NK-92 (cell line): ENCODE measurements around the gene ACTA2.

Experiments used
- DNase-seq: peaks from one replicate; lab custom pipeline; 2025; ENCODE audit not compliant: unreplicated experiment; lab: John Stamatoyannopoulos, UW

Gene ACTA2

DNA sequence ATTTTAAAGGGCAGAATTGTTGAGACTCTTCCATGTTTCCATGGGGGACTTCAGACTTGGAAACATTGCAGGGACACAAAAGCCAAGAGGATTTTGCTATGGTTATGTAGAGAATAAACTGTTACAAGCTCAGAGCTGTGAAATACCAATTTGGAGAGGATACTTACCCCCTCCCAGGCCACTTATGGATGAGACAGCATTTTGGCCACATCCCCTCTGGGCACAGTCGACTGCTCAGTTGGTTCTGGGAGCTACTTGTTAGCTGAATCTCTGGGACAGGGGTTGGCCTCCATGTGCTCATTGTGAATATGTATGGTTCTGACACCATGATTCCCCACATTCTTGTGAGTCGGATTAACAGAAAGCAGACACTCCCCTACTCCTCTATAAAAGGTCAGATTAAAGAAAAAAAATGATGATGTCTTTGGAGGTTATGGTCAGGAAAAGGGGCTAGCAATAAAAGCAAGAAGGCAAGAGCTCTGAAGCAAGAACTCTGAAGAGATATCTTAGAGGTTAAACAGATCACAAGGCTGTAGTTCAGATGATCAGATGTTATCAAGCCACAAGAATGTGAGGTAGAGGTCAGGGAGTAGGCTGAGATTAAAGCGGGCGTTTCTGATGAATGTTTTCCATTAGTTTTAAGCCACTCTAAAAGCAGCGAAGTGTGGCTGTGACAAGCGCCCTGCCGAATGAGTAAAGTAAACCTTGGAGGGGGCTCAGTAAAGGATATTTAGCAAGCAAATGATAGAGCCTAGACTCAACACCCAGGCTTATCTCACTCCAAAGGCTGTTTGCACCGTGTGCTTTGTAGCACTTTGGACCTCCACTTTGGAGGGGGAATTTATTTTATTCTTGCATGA, 55.3 kb downstream of the ACTA2 start:
- no peak for DNase-seq

DNA sequence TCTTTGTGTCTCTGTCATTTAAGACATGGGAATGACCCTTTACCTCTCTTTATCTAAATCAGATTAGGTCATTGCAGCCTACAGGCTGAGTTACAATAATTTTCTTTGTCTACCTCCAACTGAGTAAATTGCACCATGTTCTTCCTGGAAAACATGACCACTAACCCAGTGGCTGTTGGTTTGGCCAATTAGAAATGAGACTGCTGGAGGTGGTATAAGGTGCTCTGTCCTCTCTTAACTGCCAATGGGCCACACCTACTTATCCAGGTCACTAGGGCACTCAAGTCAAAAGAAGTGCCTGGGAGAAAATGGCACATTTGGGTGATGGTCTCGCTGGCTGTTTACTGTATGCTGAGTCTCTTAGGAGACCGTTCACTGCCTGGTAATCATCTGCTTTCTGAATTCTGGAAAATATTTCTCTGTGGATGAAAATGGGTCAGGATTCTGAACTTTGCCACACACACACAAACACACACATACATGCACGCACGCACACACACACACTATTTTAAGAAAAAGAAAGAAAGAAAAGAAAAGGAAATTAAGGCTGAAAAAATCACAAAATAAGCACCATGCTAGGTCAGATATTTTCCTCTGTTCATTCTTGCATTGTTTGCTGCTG, 56.1 kb downstream of the ACTA2 start:
- DNase-seq = no peak

DNA sequence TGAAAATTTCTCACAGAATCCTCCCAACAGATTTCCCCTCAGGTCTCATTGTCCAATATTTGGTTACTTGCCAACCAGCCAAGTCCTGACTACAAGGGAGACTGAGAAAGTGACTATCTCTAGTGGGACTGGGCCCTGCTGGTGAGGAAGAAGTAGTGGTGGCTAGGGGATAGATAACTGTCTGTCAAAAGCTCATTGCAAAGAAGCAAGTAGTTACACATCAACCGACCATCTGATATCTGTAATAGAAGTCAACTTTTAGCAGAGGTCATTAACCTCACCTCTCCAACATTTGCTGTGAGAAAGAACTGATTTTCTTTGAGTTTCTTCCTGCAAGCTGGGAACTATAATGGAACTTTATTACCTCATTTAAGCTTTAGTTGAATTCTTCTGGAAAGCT, 57.3 kb downstream of the ACTA2 start:
- DNase-seq = no peak

DNA sequence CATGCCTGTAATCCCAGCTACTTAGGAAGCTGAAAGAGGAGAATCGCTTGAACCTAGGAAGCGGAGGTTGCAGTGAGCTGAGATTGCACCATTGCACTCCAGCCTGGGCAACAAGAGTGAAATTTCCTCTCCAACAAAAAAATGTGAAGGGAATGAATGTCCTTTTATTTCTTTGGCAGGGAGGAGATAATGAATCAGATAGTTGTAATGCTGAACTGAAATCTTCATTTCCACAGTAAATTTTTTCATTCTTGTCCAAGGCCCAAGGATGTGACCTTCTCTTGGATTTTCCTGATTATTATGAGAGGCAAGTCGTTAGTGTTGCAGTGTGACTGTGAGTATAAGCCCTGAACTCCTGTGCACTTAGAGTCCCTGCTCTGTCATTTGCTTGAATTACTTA, 59.0 kb downstream of the ACTA2 start:
- DNase-seq = no peak

DNA sequence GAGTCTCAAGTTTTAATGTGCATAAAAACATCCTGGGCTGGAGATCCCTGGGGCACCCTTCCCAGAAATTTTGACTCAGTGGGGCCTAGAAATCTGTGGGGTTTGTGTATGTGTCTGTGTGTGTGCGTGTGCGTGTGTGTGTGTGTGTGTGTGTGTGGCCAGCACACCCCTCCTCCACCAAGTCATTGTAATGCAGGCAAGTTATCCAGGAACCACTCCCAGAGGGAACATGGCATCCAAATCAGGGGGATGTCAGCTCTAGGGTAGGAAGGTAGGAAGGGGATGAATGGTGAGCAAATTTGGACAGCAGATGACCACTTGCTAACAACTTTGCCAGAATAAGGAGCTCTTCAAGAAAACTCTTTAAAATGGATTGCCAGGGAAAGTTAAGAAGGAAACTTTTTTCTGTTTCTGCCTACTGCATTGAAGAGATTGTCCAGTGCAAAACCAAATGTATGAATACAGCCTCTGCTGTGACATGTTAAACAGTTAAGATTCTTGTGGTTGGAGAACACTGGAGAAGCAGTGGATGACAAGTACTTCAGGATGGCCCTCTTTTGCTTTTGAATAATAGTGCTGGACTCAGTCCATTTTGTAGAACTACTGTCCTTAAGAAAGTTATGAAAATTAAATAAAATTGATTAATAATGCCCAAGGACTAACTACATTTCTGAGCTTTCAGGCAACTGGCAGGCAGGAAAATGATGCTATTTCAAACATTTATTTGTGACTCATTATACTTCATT, 60.2 kb downstream of the ACTA2 start:
- no peak for DNase-seq

DNA sequence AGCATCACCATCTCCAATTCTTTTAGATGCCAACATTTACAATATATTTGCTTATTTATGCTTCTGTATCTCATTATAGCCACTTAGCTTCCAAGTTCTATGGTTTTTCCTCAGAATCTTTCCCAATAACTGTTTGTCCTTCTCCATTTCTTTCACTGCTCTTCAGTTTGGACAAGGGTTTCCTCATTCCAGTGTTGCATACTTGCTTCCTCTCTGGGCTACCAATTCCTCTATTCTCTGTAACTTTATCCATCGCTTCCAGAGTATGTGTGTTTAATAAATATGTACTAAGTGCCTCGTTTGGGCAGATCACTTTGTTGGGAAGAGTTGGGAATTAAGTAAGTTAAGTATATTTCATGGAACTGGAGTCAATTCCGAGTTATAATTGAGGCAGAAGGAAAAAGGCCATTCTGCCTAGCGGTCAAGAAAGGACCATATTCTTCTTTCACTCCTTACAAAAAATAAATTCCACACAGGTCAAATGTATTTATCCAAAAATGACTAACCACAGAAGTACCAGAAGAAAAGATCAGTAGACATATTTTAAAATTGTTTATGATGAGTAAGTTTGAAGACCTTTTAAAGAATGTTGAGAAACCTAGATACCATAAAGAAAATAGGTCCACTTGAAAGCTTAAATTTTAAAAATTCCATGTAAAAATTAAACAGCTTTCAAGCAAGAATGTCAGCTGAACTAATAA, 61.7 kb downstream of the ACTA2 start:
- DNase-seq = no peak

DNA sequence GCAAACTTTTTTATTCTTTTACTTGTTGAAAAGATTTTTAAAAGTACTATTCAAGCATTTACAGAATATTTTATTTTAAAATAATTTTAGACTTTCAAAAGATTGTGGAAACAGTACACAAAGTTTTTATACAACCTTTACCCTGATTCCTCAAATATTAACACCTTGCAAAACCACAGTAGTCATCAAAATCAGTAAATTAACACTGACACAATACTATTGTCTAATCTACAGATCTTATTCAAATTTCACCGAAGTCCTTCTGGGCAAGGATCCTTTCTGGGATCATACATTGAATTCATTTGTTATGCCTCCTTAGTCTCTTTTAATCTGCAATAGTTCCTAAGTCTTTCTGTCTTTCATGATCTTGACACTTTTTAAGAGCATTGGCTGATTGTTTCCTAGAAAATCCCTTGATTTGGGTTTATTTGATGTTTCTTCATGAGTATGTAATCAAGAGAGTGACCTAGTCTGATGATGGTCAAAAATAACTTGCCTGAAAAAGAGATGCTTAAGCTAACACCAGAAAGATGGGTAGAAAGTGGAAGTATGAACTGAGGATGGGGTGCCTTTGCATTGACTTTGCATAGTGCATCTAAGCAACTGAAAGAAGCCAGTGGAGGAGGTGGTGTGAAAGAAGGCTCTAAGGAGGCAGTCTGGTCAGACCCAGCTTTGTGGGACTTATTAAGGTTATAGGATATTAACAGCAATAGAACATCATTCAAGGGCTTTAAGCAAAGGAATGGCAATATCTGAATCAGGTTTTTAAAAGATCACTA, 62.8 kb downstream of the ACTA2 start:
- DNase-seq = no peak

DNA sequence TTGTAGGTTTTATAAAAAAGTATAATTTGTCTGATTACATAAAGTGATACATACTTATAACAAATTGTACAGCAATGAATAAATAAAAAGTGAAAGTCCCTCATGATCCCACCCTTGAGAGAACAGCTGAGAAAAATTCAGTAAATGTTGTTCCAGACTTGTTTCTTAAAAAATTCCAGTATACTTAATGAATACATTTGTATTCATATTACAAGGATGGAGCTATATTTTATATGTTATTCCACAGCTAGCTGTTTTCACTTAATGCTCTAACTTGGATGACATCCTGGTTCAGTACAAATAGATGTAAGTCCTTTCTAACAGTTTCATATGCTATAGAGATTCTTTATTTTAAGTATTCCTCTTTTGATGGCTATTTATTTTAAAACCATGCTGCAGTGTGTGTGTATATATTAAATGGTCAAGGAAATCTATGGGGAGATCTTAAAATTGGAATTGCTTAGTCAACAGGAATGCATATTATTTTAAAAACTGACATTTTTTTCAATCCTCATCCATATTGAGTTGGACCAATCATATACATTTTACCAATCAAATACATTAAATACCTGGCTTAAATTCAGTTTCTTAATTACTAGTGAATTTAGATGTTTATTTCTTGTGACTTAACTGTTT, 63.6 kb downstream of the ACTA2 start:
- no peak for DNase-seq

DNA sequence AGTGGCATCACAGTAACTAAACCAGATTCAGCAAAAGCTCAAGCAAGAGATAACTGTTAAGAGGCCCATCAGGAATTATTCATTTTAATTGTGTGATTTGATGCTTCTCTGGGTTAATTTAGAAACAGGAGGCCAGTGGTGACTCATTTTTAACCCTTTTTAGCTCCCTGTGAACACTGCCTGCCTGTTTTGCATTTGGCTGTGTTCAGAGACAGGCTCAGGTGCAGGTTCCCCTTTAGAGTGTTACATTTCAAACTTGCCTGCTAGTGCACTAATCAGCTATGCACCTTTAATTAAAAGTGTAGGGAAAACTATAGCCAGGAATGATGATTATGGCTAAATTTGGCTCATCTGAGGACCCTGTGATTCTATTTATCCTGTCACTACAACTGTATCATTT, 66.0 kb downstream of the ACTA2 start:
- no peak for DNase-seq
